B cell (primary cell): ENCODE results near the gene RAP1GAP. TPM values are rescaled to one million over a fixed set of nuclear protein-coding genes. Genes with fewer than 3 reads are reported as not detected.

Experiments used
- ATAC-seq: fragments of 200-7000 bp; cut with Tn5 transposase; one replicate; pipeline ENCODE4 v1.10.0; 2021; ENCODE audit warnings: low read depth, mild to moderate bottlenecking, moderate number of reproducible peaks, moderate library complexity
- CTCF ChIA-PET: fragments of 350-600 bp; sonication (Branson Sonifier 250); formaldehyde crosslinking; loops from one replicate; lab custom pipeline; 2021; ENCODE audit warnings: antibody characterized with exemption, inconsistent platforms; lab: Charles Lee
- POLR2A ChIA-PET: fragments of 350-600 bp; sonication (Branson Sonifier 250); formaldehyde crosslinking; loops from one replicate; lab custom pipeline; 2021; ENCODE audit warnings: antibody characterized with exemption; lab: Charles Lee
- DNase-seq: peaks from one replicate; pipeline ENCODE4 v3.0.0; 2013
- H2AFZ ChIP-seq: 2 replicates; pipeline ENCODE4 v1.6.1; 2012; ENCODE audit warnings: mild to moderate bottlenecking, low read depth, low read length; ENCODE audit not compliant: insufficient read depth, poor library complexity, severe bottlenecking
- H3K27ac ChIP-seq, 2 donors: 1 replicate in 1 of 2; 2 replicates in 1 of 2; pipeline ENCODE4 v1.5.1; 2012 to 2013; ENCODE audit warnings: low read length in 2 of 2, mild to moderate bottlenecking in 2 of 2, moderate library complexity in 1 of 2
- H3K27me3 ChIP-seq, 4 experiments: fragments of 200-600 bp in 1 of 4; sonication (generic) in 1 of 4; replicated peaks in 1 of 4; 1 replicate in 2 of 4; 2 replicates in 2 of 4; pipeline versions ENCODE4 v1.6.1 to v1.7.0; 2013 to 2016; ENCODE audit warnings: low read length in 3 of 4, mild to moderate bottlenecking in 2 of 4, mixed read lengths in 1 of 4, moderate library complexity in 1 of 4; ENCODE audit not compliant: insufficient read depth in 4 of 4, control insufficient read depth in 3 of 4; ENCODE audit errors: control extremely low read depth in 1 of 4
- H3K36me3 ChIP-seq, 2 experiments: replicated peaks in 1 of 2; 1 replicate in 1 of 2; 2 replicates in 1 of 2; pipeline versions ENCODE4 v1.6.1 to v1.7.1; 2013; ENCODE audit warnings: low read length in 1 of 2; ENCODE audit not compliant: insufficient read depth in 2 of 2, control insufficient read depth in 1 of 2; ENCODE audit errors: control extremely low read depth in 1 of 2, extremely low read depth in 1 of 2
- H3K4me1 ChIP-seq, 2 donors: fragments of 200-600 bp in 1 of 2; sonication (generic) in 1 of 2; 1 replicate in 1 of 2; 2 replicates in 1 of 2; pipeline versions ENCODE4 v1.5.1 to v1.6.1; 2013 to 2017; ENCODE audit warnings: low read length in 2 of 2; ENCODE audit not compliant: control insufficient read depth in 2 of 2, insufficient read depth in 2 of 2
- H3K4me2 ChIP-seq: replicated peaks from 2 replicates; pipeline ENCODE3; 2012; ENCODE audit warnings: mild to moderate bottlenecking, low read depth, low read length; ENCODE audit not compliant: poor library complexity, severe bottlenecking
- H3K4me3 ChIP-seq, 5 experiments: fragments of 200-600 bp in 1 of 5; sonication (generic) in 1 of 5; 1 replicate in 3 of 5; 2 replicates in 2 of 5; pipeline versions ENCODE4 v1.5.1 to v1.7.0; 2011 to 2016; ENCODE audit warnings: low read length in 4 of 5, mild to moderate bottlenecking in 4 of 5, low read depth in 2 of 5, control low read depth in 1 of 5, moderate library complexity in 1 of 5; ENCODE audit not compliant: insufficient read depth in 1 of 5; ENCODE audit errors: control extremely low read depth in 1 of 5, extremely low read depth in 1 of 5
- H3K79me2 ChIP-seq: fragments of 200-600 bp; sonication (generic); one replicate; pipeline ENCODE4 v1.6.0; 2016; ENCODE audit warnings: low read length; ENCODE audit not compliant: control insufficient read depth, insufficient read depth
- H3K9ac ChIP-seq: fragments of 200-600 bp; sonication (generic); 2 replicates; pipeline ENCODE4 v1.6.1; 2017; ENCODE audit warnings: mild to moderate bottlenecking, low read length, moderate library complexity
- H3K9me3 ChIP-seq, 3 donors: one replicate each; pipeline versions ENCODE4 v1.6.1 to v1.7.1; 2013; ENCODE audit warnings: low read length in 2 of 3; ENCODE audit not compliant: control insufficient read depth in 2 of 3, insufficient read depth in 1 of 3; ENCODE audit errors: control extremely low read depth in 1 of 3
- H4K20me1 ChIP-seq: 2 replicates; pipeline ENCODE4 v1.6.0; 2012; ENCODE audit warnings: mild to moderate bottlenecking, low read length; ENCODE audit not compliant: insufficient read depth, control insufficient read depth, poor library complexity, severe bottlenecking
- H3K27ac Mint-ChIP-seq: one replicate; pipeline ENCODE4 v1.8.0; 2021; ENCODE audit warnings: mixed read lengths
- H3K27me3 Mint-ChIP-seq: one replicate; pipeline ENCODE4 v1.8.0; 2021; ENCODE audit warnings: mixed read lengths
- H3K4me1 Mint-ChIP-seq: one replicate; pipeline ENCODE4 v1.8.0; 2021; ENCODE audit warnings: mixed read lengths
- H3K4me3 Mint-ChIP-seq: one replicate; pipeline ENCODE4 v1.8.0; 2021; ENCODE audit warnings: mixed read lengths
- H3K9me3 Mint-ChIP-seq: one replicate; pipeline ENCODE4 v1.8.0; 2022; ENCODE audit warnings: mixed read lengths; ENCODE audit not compliant: insufficient read depth
- CTCF ChIP-seq: fragments of 200-600 bp; IDR thresholded peaks from one replicate; pipeline ENCODE4 v1.8.0; 2022; ENCODE audit warnings: antibody characterized with exemption, mild to moderate bottlenecking
- EZH2 ChIP-seq: IDR thresholded peaks from 2 replicates; pipeline ENCODE4 v1.6.1; 2012; ENCODE audit warnings: borderline replicate concordance, low read depth, mild to moderate bottlenecking, moderate library complexity, low read length; ENCODE audit not compliant: insufficient read depth, poor library complexity, severe bottlenecking
- WGBS: methylation state at CpG from one replicate; pipeline ENCODE4 v1.1.5; 2013; ENCODE audit warnings: missing lambda C conversion rate; ENCODE audit not compliant: insufficient coverage; 5-methylcytosine and 5-hydroxymethylcytosine counted together
- intact Hi-C: fragments of 100-400 bp; cut with micrococcal nuclease; formaldehyde crosslinking; loops from one replicate; pipeline ENCODE4 v1.10.0; 2022
- polyA plus RNA-seq: library from polyadenylated mRNA; depleted of rRNA; stranded (reverse); fragments of >200 nt; gene quantifications from 2 replicates; pipeline ENCODE4 v1.2.3, GENCODE V29; 2012
- total RNA-seq, 2 donors: library from RNA; stranded (reverse); fragments of 120-200 nt in 1 of 2; gene quantifications; 1 replicate in 1 of 2; 2 replicates in 1 of 2; pipeline versions ENCODE4 v1.2.3 to v1.2.4, GENCODE V29; 2013 to 2022

The RAP1GAP gene
- total and polyA plus RNA-seq, 2 donors (not counting 1 experiment from before 2014, with no cell fraction given) = 0.07 to 0.09 TPM

DNA sequence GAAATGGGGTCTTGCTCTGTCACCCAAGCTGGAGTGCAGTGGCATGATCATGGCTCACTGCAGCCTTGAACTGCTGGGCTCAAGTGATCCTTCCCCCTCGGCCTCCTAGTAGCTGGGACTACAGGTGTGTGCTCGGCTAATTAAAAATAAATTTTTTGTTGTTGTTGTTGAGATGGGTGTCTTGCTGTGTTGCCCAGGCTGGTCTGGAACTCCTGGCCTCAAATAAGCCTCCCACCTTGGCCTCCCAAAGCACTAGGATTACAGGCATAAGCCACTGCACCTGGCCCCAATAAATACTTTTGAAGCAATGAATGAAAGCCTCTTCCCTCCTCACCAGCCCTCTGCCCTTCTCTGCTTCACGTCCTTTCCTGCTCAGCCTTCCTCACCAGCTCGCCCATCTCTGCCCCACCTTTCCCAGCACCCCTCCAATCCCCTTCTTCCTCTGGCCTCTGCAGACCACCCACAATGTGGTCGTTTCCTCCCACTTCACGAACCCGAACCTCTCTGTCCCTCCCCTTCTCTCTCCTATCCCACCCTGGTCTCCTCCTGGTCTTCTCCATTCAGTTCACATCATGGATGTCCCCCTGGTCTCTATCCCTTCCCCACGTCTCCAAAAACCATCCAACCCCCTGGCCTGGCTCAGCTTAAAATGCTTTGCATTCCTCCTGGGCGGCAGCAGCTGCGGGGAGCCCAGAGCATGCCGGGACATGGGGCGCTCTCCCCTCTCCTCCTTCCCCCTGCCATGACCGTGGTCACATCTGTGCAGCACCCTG, 38.4 kb downstream of the RAP1GAP start:
- no peak overlapping the region for H3K9ac ChIP-seq
- peaks cover 0 to 17% (median 0%) of the 10 kb centered on the region in 4 experiments for H3K27me3 ChIP-seq
- H3K27me3 Mint-ChIP-seq = peaks cover 24% of the 10 kb centered on the region
- no peak for TF ChIP-seq CTCF
- no peak for TF ChIP-seq EZH2
- H3K9me3 ChIP-seq = no peaks in the 10 kb centered on the region
- 77% methylated on average over 11 of the region's 13 CpGs for WGBS
- H2AFZ ChIP-seq = no peak overlapping the region
- H3K36me3 ChIP-seq = no peaks in the 10 kb centered on the region
- no peak overlapping the region for H3K4me2 ChIP-seq
- H3K4me1 Mint-ChIP-seq = no peaks in the 10 kb centered on the region
- ATAC-seq = no peak
- H4K20me1 ChIP-seq = no peaks in the 10 kb centered on the region
- H3K4me3 Mint-ChIP-seq = no peak overlapping the region
- ChIA-PET CTCF (no interaction called here), POLR2A (no interaction called here)
- H3K9me3 Mint-ChIP-seq = no peaks in the 10 kb centered on the region
- no peak overlapping the region for H3K4me3 ChIP-seq
- H3K27ac Mint-ChIP-seq = no peak overlapping the region
- no peak overlapping the region for H3K27ac ChIP-seq
- intact Hi-C loops = no loop called here
- DNase-seq = no peak
- H3K4me1 ChIP-seq = no peaks in the 10 kb centered on the region
- no peaks in the 10 kb centered on the region for H3K79me2 ChIP-seq

GRCh38 chr1:21629971-21630370, 39.2 kb downstream of the RAP1GAP start:
- ATAC-seq = no peak
- intact Hi-C loops = no loop called here
- peaks cover 0 to 11% (median 0%) of the 10 kb centered on the region in 4 experiments for H3K27me3 ChIP-seq
- no peaks in the 10 kb centered on the region for H4K20me1 ChIP-seq
- DNase-seq = no peak
- peaks cover 20% of the 10 kb centered on the region for H3K27me3 Mint-ChIP-seq
- ChIA-PET POLR2A (no interaction called here), CTCF (no interaction called here)
- no peaks in the 10 kb centered on the region for H3K4me1 Mint-ChIP-seq
- WGBS = no CpG with 5 or more reads among the region's 4 CpGs
- no peak for TF ChIP-seq CTCF
- TF ChIP-seq EZH2 = no peak
- no peak overlapping the region for H3K4me3 ChIP-seq
- H3K36me3 ChIP-seq = no peaks in the 10 kb centered on the region
- no peak overlapping the region for H3K27ac Mint-ChIP-seq
- H3K9me3 Mint-ChIP-seq = no peaks in the 10 kb centered on the region
- no peaks in the 10 kb centered on the region for H3K4me1 ChIP-seq
- H3K79me2 ChIP-seq = no peaks in the 10 kb centered on the region
- H3K4me2 ChIP-seq = no peak overlapping the region
- no peak overlapping the region for H3K9ac ChIP-seq
- no peak overlapping the region for H3K27ac ChIP-seq
- H3K4me3 Mint-ChIP-seq = no peak overlapping the region
- H3K9me3 ChIP-seq = no peaks in the 10 kb centered on the region
- H2AFZ ChIP-seq = no peak overlapping the region
